Measurements from ENCODE around the gene LRRC4C. TPM values are rescaled to one million over a fixed set of nuclear protein-coding genes. Genes with fewer than 3 reads are reported as not detected.
"Not testable (repeated sequence)": the region's sequence is repeated elsewhere in the genome, so short reads cannot be mapped to it uniquely, and the experiment has no call there.

Gene LRRC4C
- total RNA-seq, 4 donors from 2014 or later: 0.19 to 1.1 TPM; not detected in 2

DNA sequence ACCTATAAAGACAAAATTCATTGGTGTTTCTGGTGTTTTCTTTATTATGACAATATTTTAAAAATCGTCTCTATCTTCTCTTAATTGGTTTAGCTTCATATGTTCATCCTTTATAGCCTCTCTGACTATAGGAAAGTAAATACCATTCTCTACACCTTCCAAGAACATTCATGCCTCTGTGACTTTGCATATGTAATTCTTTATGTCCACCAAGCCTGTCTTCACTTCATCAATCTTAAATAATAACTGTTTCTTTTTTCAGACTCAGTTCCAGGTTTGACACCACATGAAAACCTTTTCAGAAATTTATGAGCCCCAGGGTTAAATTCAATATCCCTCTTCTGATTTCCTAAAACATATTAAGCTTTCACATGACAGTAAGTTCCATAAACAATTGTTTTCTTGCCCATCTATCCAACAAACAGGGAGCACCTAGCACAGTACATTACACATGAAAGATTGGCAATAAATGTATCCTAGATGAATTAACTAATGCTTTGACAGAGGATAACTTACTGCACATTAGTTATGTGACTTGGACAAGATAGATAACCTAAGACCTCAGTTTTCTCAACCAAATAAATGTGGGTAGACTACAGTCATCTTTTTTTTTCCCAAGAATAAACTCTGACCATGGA is 886.1 kb downstream of the LRRC4C start:
- TF ChIP-seq, protein P1, sequence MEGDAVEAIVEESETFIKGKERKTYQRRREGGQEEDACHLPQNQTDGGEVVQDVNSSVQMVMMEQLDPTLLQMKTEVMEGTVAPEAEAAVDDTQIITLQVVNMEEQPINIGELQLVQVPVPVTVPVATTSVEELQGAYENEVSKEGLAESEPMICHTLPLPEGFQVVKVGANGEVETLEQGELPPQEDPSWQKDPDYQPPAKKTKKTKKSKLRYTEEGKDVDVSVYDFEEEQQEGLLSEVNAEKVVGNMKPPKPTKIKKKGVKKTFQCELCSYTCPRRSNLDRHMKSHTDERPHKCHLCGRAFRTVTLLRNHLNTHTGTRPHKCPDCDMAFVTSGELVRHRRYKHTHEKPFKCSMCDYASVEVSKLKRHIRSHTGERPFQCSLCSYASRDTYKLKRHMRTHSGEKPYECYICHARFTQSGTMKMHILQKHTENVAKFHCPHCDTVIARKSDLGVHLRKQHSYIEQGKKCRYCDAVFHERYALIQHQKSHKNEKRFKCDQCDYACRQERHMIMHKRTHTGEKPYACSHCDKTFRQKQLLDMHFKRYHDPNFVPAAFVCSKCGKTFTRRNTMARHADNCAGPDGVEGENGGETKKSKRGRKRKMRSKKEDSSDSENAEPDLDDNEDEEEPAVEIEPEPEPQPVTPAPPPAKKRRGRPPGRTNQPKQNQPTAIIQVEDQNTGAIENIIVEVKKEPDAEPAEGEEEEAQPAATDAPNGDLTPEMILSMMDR (IDR thresholded peaks at IDR 0.05): no peak
- TF ChIP-seq POLR2A (IDR thresholded peaks at IDR 0.05): no peak
- H3K4me3 ChIP-seq (ENCODE audit: low read depth, poor library complexity, severe bottlenecking): no peak overlapping the region
- intact Hi-C loops (cut with DNase I; ENCODE audit: low total_unique reads): no loop called here
- DNase-seq (ENCODE audit: low spot score in 2 of 2): no peak
- WGBS, 2 donors: 31 to 36% methylated on average over 1 of the region's 1 CpG

DNA sequence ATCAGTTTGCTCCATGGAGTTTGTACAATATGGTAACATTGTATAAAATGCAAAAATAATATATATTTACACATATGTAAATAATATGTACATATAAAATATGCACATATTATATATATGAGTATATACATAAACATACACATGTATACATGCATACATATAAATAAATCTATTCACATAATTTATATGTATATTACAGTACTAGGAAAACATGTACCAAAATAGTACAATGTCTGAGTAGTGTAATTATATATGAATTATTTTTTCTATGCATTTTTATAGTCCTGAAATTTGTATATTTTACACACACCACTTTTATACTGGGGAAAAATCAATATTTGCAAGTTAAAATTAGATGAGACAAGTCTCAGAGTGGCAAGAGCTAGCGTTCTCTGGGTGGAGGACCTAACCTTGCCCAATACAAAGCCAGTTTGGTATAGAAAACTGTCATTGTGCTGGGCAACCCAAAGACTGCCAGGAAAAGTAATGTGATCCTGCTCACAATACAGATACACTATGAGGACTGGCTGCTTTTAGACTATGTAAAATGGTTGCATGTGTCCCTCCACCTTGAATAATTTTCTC is 889.4 kb downstream of the LRRC4C start:
- TF ChIP-seq, protein P1 (IDR thresholded peaks at IDR 0.05): no peak
- TF ChIP-seq POLR2A (IDR thresholded peaks at IDR 0.05): no peak
- H3K4me3 ChIP-seq (ENCODE audit: low read depth, poor library complexity, severe bottlenecking): no peak overlapping the region
- intact Hi-C loops (cut with DNase I; ENCODE audit: low total_unique reads): no loop called here
- WGBS, 2 donors: 91 to 97% methylated on average over 1 of the region's 1 CpG
- no peak for DNase-seq (ENCODE audit: low spot score in 2 of 2)

DNA sequence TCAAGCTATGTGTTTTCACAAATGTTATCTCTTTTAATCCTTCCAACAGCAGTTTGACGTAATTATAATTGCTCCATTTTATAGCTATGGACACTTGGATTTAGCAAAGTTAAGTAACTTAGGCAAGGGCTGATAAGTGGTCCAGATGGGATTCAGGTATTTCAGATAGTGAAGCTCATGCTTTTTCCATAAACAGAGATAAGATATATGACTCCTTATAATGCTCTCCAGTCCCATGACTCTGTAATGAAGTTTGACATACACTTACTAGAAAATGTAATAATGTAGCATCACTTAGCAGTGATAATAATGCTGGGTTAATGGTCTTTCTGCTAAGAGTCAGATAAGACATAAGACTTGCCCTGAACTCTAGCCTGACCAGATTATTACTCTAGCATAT is 892.1 kb downstream of the LRRC4C start:
- H3K4me3 ChIP-seq (ENCODE audit: low read depth, poor library complexity, severe bottlenecking): no peak overlapping the region
- intact Hi-C loops (cut with DNase I; ENCODE audit: low total_unique reads): no loop called here
- 86 to 95% methylated on average over 1 of the region's 1 CpG for WGBS, 2 donors
- TF ChIP-seq POLR2A (IDR thresholded peaks at IDR 0.05): no peak
- TF ChIP-seq, protein P1 (IDR thresholded peaks at IDR 0.05): no peak
- DNase-seq (ENCODE audit: low spot score in 2 of 2): no peak

DNA sequence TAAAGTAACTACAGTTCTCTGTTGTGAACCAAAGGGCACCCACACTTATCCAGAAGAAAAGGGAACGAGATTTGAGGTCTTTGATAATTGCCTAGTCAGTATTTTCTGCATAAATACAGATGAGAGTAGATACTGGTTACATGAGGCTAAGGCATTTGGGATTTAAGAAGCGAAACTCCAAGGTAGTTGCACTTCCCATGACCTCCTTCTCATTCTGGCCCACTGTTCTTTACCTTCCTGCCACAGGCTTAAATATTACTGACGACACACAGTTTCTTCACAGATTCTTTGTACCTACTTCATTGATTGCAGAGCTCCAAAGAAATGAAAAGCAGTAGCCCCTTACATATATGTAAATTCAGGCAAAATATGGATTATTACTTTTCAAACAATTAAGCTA is 915.3 kb downstream of the LRRC4C start:
- H3K4me3 ChIP-seq (ENCODE audit: low read depth, poor library complexity, severe bottlenecking): no peak overlapping the region
- WGBS, 2 donors: 70 to 75% methylated on average over 3 of the region's 3 CpGs
- no peak for DNase-seq (ENCODE audit: low spot score in 2 of 2)
- TF ChIP-seq, protein P1 (IDR thresholded peaks at IDR 0.05): no peak
- TF ChIP-seq POLR2A (IDR thresholded peaks at IDR 0.05): no peak
- intact Hi-C loops (cut with DNase I; ENCODE audit: low total_unique reads): no loop called here

DNA sequence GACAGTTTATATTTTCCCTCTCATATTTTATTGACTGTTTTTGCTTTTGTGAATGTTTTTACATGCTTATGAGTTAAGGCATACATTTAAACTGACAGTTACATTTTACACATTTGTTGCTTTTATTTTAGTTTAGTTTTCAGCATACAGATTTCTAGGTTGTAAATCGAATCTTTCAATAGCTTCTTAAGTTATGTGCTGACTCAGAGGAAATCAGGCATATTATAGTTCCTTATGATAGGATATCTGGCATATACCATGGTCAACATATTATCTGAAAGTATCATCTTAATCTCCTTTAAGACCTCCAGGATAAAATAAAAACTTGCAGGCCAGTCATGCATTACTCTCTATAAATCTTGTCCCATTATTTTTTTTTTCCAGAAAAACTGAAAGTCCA is 916.6 kb downstream of the LRRC4C start:
- 68 to 72% methylated on average over 1 of the region's 1 CpG for WGBS, 2 donors
- DNase-seq (ENCODE audit: low spot score in 2 of 2): no peak
- intact Hi-C loops (cut with DNase I; ENCODE audit: low total_unique reads): no loop called here
- TF ChIP-seq, protein P1 (IDR thresholded peaks at IDR 0.05): no peak
- TF ChIP-seq POLR2A (IDR thresholded peaks at IDR 0.05): no peak
- no peak overlapping the region for H3K4me3 ChIP-seq (ENCODE audit: low read depth, poor library complexity, severe bottlenecking)

DNA sequence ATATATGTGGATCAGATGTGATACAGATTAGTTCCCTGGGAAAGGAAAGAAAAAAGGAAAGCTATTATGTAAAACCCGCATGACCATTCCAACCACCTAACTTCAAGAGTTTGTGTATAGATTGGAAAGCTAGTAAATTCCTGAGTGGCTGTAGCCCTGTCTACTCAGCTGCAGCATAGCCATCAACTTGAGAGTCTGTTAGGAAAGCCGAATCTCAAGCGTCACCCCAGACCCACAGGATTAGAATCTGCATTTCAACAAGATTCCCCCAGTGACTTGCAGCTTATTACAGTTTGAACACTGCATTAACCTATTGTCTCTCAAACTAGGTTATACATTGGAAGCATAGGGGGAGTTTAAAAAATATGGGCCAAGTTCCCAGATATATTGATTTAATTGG is 921.7 kb downstream of the LRRC4C start:
- 85% methylated on average over 3 of the region's 3 CpGs for WGBS, 2 donors
- intact Hi-C loops (cut with DNase I; ENCODE audit: low total_unique reads): no loop called here
- no peak for TF ChIP-seq POLR2A (IDR thresholded peaks at IDR 0.05)
- TF ChIP-seq, protein P1 (IDR thresholded peaks at IDR 0.05): no peak
- no peak overlapping the region for H3K4me3 ChIP-seq (ENCODE audit: low read depth, poor library complexity, severe bottlenecking)
- DNase-seq (ENCODE audit: low spot score in 2 of 2): no peak

DNA sequence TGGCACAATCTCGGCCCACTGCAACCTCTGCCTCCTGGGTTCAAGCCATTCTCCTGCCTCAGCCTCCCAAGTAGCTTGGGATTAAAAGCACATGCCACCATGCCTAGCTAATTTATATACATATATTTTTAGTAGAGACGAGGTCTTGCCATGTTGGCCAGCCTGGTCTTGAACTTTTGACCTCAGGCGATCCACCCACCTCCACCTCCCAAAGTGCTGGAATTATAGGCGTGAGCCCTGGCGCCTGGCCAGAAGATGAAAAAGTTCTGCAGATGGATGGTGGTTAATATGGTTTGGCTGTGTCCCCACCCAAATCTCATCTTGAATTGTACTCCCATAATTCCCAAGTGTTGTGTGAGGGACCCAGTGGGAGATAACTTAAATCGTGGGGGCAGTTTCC is 937.4 kb downstream of the LRRC4C start:
- intact Hi-C loops (cut with DNase I; ENCODE audit: low total_unique reads); DNase-seq (ENCODE audit: low spot score in 2 of 2); H3K4me3 ChIP-seq (ENCODE audit: low read depth, poor library complexity, severe bottlenecking): not testable (repeated sequence)
- 72 to 79% methylated on average over 6 of the region's 6 CpGs for WGBS, 2 donors
